A204.1 (cell line): ENCODE data around the gene SMIM5.
A peak's percentile ranks its signal among the peaks of the same experiment; 100 is the strongest.

Source experiments
- FAIRE-seq: peaks from 2 replicates; lab custom pipeline; 2012; peaks lifted over from hg19 to GRCh38; lab: Jason Lieb, UNC

SMIM5 gene

DNA sequence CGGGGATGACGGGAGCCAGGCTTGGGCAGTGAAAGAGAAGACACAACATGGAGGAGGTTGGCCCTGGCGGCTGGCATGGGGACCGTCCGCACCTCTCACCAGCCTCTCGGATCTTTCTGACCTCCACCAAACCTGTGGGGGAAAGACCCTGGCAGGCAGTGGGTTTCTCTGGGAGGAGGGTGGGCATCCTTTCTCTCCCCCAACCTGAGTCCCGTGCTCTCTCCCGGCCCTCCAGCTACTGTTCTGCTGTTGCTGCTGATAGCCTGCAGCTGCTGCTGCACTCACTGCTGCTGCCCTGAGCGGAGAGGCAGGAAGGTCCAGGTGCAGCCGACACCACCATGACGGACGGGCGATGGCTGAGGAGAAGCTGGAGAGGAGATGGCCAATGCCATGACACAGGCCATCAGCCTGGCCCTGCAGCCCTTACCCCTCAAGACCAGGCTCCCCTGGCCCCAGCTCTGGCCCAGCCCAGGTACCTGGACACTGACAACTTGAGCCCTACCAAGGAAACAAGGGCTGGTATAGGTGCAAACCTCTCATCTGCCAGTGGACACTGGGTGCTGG lies 7.4 kb downstream of the SMIM5 start:
- FAIRE-seq = no peak

DNA sequence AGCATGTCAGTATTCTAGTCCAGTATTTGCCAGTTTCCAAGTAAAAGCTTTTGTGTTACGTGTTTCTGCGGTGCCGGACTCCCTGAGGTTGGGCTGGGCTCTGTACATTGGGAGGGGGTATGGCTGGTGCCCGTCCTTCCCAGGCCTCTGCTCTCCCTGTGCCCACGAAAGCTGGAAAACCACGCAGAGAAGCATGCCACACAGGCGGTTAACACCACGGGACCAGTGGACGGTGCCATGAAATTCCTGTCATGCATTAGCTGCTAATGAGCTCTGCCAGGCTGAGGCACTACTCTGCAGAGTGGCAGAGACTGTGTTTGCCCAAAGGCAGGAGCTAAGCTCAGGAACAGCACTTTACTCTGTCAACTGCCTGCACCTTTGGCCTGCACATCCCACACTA lies 8.1 kb downstream of the SMIM5 start:
- FAIRE-seq = no peak

DNA sequence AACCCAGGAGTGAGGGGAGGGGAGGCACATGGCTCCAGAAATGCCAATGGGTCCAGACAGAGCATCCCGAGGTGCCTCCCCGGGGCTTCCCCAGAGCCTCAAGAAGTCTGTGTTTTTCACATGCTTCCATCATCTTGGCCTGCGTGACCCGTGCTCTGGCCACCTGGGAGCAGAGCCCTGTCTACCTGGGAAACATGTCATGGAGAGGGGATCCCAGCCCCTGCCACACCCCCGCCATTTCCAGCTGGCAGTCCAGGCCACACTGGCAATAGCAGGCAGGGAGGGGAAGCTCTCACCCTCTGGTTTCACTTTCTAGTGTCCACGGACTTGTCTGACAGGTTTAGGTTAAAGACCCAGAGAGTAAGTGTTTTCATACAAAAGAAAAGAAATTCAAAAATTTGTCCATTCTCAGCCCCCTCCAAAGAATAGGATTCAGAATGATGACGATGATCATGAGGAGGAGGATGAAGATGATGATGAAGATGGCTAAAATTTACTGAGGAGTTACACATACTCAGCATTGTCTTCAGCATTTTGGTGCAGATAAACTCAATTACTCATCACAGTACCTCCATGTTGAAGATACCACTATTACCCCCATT lies 9.0 kb downstream of the SMIM5 start:
- FAIRE-seq = no peak

GRCh38 chr17:75642784-75643642 lies 9.8 kb downstream of the SMIM5 start:
- FAIRE-seq = no peak

- FAIRE-seq = no peak
These were observed 10.4 kb downstream of the SMIM5 start for GRCh38 chr17:75643643-75644017.

- no peak for FAIRE-seq
These were observed 12.3 kb downstream of the SMIM5 start for GRCh38 chr17:75645501-75645888.

GRCh38 chr17:75645889-75646637 lies 12.8 kb downstream of the SMIM5 start:
- no peak for FAIRE-seq

DNA sequence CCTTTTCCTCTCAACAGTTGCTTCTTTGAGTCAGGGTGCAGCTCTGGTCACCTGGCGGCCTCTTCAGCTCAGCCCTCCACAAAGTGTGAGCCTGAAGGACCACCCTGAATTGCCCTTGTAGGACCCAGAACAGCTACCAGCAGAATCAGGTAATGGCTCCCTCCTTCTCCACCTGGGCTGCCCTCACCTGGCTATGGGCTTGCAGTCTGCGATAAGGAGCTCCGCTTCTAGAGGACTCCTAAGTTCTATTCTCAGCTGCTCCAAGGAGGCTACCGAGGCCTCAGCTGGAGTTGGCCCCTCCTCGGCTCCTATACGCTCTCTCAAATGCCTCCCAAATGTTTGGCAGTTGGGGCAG lies 13.4 kb downstream of the SMIM5 start:
- FAIRE-seq = no peak

- no peak for FAIRE-seq
These were observed 13.8 kb downstream of the SMIM5 start for GRCh38 chr17:75647061-75647460.

DNA sequence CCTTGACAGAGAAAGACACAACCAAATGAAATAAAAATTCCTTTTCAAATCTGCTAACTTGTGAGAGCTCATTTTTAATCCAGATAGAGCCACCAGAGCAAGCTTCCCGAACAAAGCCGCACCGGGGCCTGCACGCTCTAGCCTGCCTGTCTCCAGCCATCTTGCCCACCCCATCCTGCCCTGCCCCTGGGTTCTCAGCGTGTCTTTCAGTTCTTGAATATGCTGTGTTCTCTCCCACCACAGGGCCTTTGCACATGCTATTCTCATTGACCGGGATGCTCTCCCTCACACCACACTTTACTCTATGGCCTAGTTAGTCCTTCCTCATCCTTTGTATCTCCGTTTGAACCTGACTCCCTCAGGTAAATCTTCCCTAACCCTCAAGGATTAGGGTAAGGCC lies 14.7 kb downstream of the SMIM5 start:
- FAIRE-seq = no peak

DNA sequence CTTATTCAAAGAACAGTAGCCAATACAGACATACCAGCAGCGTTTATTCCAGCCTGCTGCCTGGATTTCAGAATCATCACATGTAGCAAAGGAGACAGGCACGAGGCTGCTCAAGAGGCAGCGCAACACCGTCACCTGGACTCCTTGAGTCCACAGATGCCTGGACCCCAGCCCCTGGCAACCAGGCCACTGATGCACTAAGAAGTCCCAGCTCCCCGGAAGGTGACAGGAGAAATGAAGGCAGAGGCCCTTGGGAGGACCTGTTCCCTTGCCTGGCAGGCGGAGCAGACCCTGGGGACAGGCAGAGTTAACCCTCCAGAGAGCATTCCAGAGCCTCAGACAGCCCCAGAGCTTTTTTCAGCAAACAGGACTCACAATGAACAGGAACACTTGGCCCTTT lies 16.5 kb downstream of the SMIM5 start:
- no peak for FAIRE-seq

DNA sequence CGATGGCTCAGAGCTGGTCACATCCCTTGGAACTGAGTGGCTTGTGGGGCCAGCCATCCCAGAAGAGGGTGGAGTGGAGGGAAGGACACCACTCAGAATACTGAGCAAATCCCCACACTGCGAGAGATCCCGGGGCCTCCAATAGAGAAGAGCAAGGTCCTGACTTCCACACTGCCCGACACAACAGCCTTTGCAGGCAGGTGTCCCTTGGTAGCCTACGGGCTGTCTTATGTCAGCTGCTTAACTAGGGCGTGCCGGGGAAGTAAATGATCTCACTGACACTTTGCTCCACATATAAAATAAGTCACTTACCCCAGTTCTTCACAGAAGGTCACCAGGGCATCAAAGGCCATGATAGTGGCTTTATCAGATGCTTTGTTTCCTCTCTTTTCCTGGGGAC lies 17.6 kb downstream of the SMIM5 start:
- no peak for FAIRE-seq

DNA sequence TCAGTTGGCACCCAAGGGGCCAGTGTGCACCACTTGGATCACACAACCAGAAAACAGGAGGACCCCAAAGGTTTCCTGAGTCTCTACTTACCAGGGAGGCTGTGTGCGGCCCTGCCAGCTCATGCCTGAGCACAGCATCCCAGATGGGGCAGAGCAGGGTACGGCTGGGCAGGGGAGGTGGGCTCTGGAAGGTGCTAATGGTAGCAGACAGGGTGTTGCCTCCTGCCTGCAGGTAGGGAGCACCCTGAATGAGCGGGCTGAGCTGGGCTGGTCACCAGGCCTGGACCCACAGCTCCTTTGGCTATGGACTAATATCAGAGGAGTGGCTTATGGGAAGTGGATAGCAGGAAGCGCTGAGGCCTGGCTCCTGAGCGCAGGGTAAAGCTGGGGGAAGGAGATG lies 19.1 kb downstream of the SMIM5 start:
- no peak for FAIRE-seq

DNA sequence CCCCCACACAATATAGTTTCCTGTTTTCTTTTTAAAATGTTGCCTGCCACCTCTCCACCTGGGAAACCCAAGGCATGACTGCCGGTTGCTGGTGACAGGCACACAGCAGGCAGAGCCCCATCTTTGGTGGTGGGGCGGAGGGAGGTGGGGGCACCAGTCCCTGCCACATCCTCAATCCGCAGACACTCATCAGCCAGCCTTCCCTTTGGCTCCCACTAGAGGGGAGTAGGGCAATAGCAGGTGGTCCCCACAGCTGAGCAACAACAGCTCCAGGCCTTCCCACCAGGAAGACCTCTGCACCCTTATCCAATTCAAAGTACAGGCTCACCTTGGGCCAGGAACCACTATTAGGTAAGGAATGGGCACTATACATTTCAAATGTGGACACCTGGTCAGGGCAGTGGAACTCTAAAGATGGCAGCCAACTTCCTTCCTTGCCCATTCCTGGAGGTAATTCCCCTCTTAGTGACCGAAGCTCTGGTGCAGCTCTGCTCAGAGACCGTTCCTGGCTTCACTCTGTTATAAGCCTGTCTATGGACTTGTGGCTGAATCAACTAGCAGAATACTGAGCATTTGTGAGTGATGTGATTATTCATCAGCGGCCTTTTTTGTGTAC lies 19.8 kb downstream of the SMIM5 start:
- no peak for FAIRE-seq

DNA sequence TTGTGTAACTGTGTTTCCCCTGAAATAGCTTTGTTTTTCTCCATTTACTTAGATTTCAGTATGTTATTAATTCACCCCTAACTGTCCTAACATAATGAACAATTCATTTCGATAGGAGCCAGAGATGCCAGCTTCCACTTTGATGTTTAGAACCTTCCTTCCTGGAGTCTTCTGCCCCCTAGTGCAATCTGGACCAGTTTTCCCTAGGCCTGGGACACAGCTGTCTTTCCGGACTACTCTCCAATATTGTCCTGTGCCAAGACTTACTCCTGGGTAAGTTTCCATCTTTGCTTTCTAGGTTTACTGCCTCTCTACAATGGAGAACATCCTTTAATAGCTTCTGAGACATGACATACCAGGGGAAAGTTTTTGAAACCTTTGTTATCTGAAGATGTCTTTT lies 20.9 kb downstream of the SMIM5 start:
- no peak for FAIRE-seq

- no peak for FAIRE-seq
These were observed 25.0 kb downstream of the SMIM5 start for GRCh38 chr17:75658237-75658636.

- no peak for FAIRE-seq
These were observed 28.3 kb downstream of the SMIM5 start for GRCh38 chr17:75661531-75661930.

DNA sequence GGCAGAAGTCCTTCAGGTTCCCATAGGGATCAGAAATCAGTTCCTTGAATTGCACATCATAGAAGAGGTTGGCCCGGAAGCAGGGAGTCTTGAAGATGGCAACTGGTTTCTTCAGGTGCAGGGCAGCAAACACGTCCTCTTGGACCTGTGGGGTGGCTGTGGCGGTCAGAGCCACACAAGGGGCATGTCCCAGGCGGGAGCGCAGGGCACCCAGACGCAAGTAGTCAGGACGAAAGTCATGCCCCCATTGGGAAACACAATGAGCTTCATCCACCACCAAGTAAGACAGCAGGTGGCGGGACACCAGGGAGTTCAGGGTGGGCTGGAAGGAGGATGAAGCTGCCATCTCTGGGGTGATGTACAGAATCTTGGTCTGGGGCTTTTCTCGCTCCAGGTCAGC lies 29.3 kb downstream of the SMIM5 start:
- FAIRE-seq = no peak

GRCh38 chr17:75664099-75664549 lies 30.9 kb downstream of the SMIM5 start:
- FAIRE-seq = no peak

GRCh38 chr17:75665981-75666380 lies 32.7 kb downstream of the SMIM5 start:
- FAIRE-seq = no peak

DNA sequence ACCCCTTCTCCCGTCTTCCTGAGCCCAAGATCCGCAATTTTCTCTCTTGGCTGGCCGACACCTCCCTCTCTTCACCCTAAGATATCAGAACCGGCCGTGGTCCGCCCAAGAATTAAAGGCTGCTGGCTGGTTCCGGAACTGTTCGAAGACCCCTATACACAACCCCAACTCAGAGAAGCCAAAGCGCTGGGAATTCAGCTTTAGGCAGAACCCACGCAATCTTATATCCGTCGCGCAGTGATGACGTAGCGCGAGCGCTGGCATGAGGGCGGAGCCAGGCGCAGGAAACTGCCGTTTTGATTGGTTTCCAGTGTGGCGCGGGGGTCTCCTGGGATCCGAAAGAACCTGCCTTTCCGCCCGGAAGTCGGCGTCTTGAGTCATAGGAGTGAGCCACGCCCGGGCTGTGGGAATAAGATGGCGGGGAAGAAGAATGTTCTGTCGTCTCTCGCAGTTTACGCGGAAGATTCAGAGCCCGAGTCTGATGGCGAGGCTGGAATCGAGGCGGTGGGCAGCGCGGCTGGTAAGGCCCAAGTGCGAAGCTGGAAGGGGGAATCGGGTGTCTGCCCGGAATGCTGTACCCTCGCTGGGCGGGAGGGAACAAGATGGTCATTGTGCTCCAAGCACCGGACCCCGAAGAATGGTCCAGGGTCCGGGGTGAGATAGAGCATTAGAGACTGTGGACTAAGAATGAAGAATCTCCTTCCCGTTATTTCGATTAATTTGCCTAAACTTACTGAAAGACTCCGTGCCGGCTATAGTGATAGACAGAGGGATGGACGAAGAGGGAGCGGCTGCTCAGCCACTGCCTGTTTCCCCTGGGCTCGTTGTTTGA lies 33.9 kb downstream of the SMIM5 start, which contains the start of the genes RECQL5 and SAP30BP:
TSS of gene RECQL5 (minus strand) at position 196 of the 832 bp plus-strand sequence. CDS start 597 bp downstream, outside the sequence.
TSS of gene SAP30BP (plus strand) at position 380 of the 832 bp plus-strand sequence. CDS start at position 415, 35 bp downstream.
- peak; percentile 97 for FAIRE-seq
